CD14-positive monocyte (primary cell): ENCODE results near the gene PRKAB2. TPM values are rescaled to one million over a fixed set of nuclear protein-coding genes. Genes with fewer than 3 reads are reported as not detected.
"Not testable (repeated sequence)": the region's sequence is repeated elsewhere in the genome, so short reads cannot be mapped to it uniquely, and the experiment has no call there.

ENCODE experiments used
- DNase-seq, 3 donors: peaks; one replicate each; pipeline ENCODE4 v3.0.0-alpha.2; 2011 to 2022
- H2AFZ ChIP-seq: 2 replicates; pipeline ENCODE4 v1.6.0; 2012; ENCODE audit warnings: mild to moderate bottlenecking, low read depth, low read length, inconsistent platforms; ENCODE audit not compliant: insufficient read depth, poor library complexity, severe bottlenecking
- H3K27ac ChIP-seq, 2 donors: 1 replicate in 1 of 2; 2 replicates in 1 of 2; pipeline ENCODE4 v1.5.1; 2012 to 2013; ENCODE audit warnings: low read length in 2 of 2, control low read depth in 1 of 2, inconsistent platforms in 1 of 2, low read depth in 1 of 2, mild to moderate bottlenecking in 1 of 2
- H3K27me3 ChIP-seq, 2 donors: one replicate each; pipeline versions ENCODE4 v1.6.0 to v1.6.1; 2011 to 2013; ENCODE audit warnings: low read length in 2 of 2; ENCODE audit not compliant: control insufficient read depth in 2 of 2, insufficient read depth in 2 of 2
- H3K36me3 ChIP-seq, 2 donors: replicated peaks in 1 of 2; 1 replicate in 1 of 2; 2 replicates in 1 of 2; pipeline versions ENCODE4 v1.5.1 to v1.6.1; 2012 to 2013; ENCODE audit warnings: low read length in 2 of 2, control low read depth in 1 of 2, inconsistent platforms in 1 of 2, mild to moderate bottlenecking in 1 of 2; ENCODE audit not compliant: insufficient read depth in 2 of 2, control insufficient read depth in 1 of 2
- H3K4me1 ChIP-seq, 2 donors: 1 replicate in 1 of 2; 2 replicates in 1 of 2; pipeline versions ENCODE4 v1.5.1 to v1.6.1; 2012 to 2013; ENCODE audit warnings: low read length in 2 of 2, control low read depth in 1 of 2, inconsistent platforms in 1 of 2, mild to moderate bottlenecking in 1 of 2, moderate library complexity in 1 of 2; ENCODE audit not compliant: insufficient read depth in 2 of 2, control insufficient read depth in 1 of 2
- H3K4me2 ChIP-seq: replicated peaks from 2 replicates; pipeline ENCODE3; 2012; ENCODE audit warnings: low read length, moderate library complexity, mild to moderate bottlenecking; ENCODE audit not compliant: poor library complexity, severe bottlenecking; ENCODE audit errors: extremely low read depth
- H3K4me3 ChIP-seq, 3 experiments: fragments of 200-600 bp in 1 of 3; sonication (generic) in 1 of 3; replicated peaks in 1 of 3; 1 replicate in 2 of 3; 2 replicates in 1 of 3; pipeline ENCODE4 v1.5.1; 2011 to 2013; ENCODE audit warnings: low read length in 3 of 3, mild to moderate bottlenecking in 3 of 3, control low read depth in 2 of 3, low read depth in 2 of 3, inconsistent platforms in 1 of 3, moderate library complexity in 1 of 3
- H3K79me2 ChIP-seq: 2 replicates; pipeline ENCODE4 v1.6.0; 2012; ENCODE audit warnings: mild to moderate bottlenecking, control low read depth, inconsistent platforms, low read length, moderate library complexity; ENCODE audit not compliant: insufficient read depth
- H3K9ac ChIP-seq: 2 replicates; pipeline ENCODE4 v1.6.0; 2017; ENCODE audit warnings: low read length, mild to moderate bottlenecking; ENCODE audit not compliant: insufficient read depth, poor library complexity, severe bottlenecking
- H3K9me3 ChIP-seq, 2 donors: replicated peaks in 1 of 2; 1 replicate in 1 of 2; 2 replicates in 1 of 2; pipeline versions ENCODE4 v1.5.1 to v1.6.1; 2012 to 2013; ENCODE audit warnings: low read length in 2 of 2, control low read depth in 1 of 2; ENCODE audit not compliant: control insufficient read depth in 1 of 2, insufficient read depth in 1 of 2
- H4K20me1 ChIP-seq: 2 replicates; pipeline ENCODE4 v1.6.0; 2012; ENCODE audit warnings: mild to moderate bottlenecking, low read length, control low read depth, moderate library complexity; ENCODE audit not compliant: insufficient read depth
- H3K27ac Mint-ChIP-seq, 7 donors: one replicate each; pipeline ENCODE4 v1.8.0; 2020; ENCODE audit warnings: mild to moderate bottlenecking in 7 of 7, mixed read lengths in 7 of 7, moderate library complexity in 6 of 7, inconsistent platforms in 2 of 7
- H3K27me3 Mint-ChIP-seq, 3 donors: one replicate each; pipeline ENCODE4 v1.8.0; 2021 to 2022; ENCODE audit warnings: low read depth in 3 of 3, mild to moderate bottlenecking in 3 of 3, mixed read lengths in 3 of 3, moderate library complexity in 3 of 3, inconsistent platforms in 1 of 3
- H3K36me3 Mint-ChIP-seq, 2 donors: one replicate each; pipeline ENCODE4 v1.8.0; 2020; ENCODE audit warnings: mixed read lengths in 2 of 2, inconsistent platforms in 1 of 2, mild to moderate bottlenecking in 1 of 2
- H3K4me1 Mint-ChIP-seq: one replicate; pipeline ENCODE4 v1.8.0; 2020; ENCODE audit warnings: mild to moderate bottlenecking, mixed read lengths
- H3K4me3 Mint-ChIP-seq, 2 donors: one replicate each; pipeline ENCODE4 v1.8.0; 2020; ENCODE audit warnings: mild to moderate bottlenecking in 2 of 2, mixed read lengths in 2 of 2, moderate library complexity in 1 of 2
- H3K9me3 Mint-ChIP-seq, 7 donors: one replicate each; pipeline ENCODE4 v1.8.0; 2020 to 2022; ENCODE audit warnings: mixed read lengths in 7 of 7, mild to moderate bottlenecking in 6 of 7, moderate library complexity in 6 of 7, inconsistent platforms in 2 of 7
- CTCF ChIP-seq: fragments of 200-600 bp; IDR thresholded peaks from one replicate; pipeline ENCODE4 v1.8.0; 2022; ENCODE audit warnings: antibody characterized with exemption, mild to moderate bottlenecking
- WGBS: methylation state at CpG from one replicate; pipeline ENCODE4 v1.1.5; 2013; ENCODE audit warnings: missing lambda C conversion rate; ENCODE audit not compliant: insufficient coverage; 5-methylcytosine and 5-hydroxymethylcytosine counted together
- intact Hi-C, 2 donors: fragments of 100-400 bp; cut with micrococcal nuclease; formaldehyde crosslinking; loops; one replicate each; pipeline versions ENCODE4 v1.15.0 to v1.15.1; 2023
- polyA plus RNA-seq, 3 donors: library from polyadenylated mRNA; depleted of rRNA in 1 of 3; unstranded in 2 of 3; stranded (reverse) in 1 of 3; fragments of 300-500 nt in 2 of 3; fragments of >200 nt in 1 of 3; fragmentation: Illumina TruSeq in 2 of 3; gene quantifications; 1 replicate in 2 of 3; 2 replicates in 1 of 3; pipeline ENCODE4 v1.2.3, GENCODE V29; 2012 to 2021

Gene PRKAB2
- polyA plus RNA-seq, 3 donors: 1.1 to 14.0 (median 1.7) TPM

GRCh38 chr1:147151244-147151643, 21.0 kb downstream of the PRKAB2 start:
- Histone ChIP-seq H3K27ac (no peak overlapping the region), H3K36me3 (peaks cover 0 to 29% of the 10 kb centered on the region in 2 donors), H3K9me3 (no peaks in the 10 kb centered on the region), H3K9ac (no peak overlapping the region), H3K27me3 (no peaks in the 10 kb centered on the region), H2AFZ (no peak overlapping the region), H3K79me2 (no peaks in the 10 kb centered on the region), H3K4me3 (no peak overlapping the region), H4K20me1 (no peaks in the 10 kb centered on the region), H3K4me2 (no peak overlapping the region), H3K4me1 (no peaks in the 10 kb centered on the region)
- Mint-ChIP-seq H3K9me3 (no peaks in the 10 kb centered on the region), H3K27me3 (no peaks in the 10 kb centered on the region), H3K27ac (no peak overlapping the region), H3K4me1 (no peaks in the 10 kb centered on the region), H3K4me3 (no peak overlapping the region), H3K36me3 (peaks cover 17 to 21% of the 10 kb centered on the region in 2 donors)
- TF ChIP-seq CTCF: no peak
- 100% methylated on average over 1 of the region's 1 CpG for WGBS
- no peak for DNase-seq
- intact Hi-C loops: no loop called here

GRCh38 chr1:147142886-147143285, 29.4 kb downstream of the PRKAB2 start:
- Mint-ChIP-seq H3K4me1 (no peaks in the 10 kb centered on the region), H3K27ac (no peak overlapping the region), H3K9me3 (peaks cover 0 to 2% (median 0%) of the 10 kb centered on the region in 7 donors), H3K27me3 (peaks cover 0 to 6% (median 5%) of the 10 kb centered on the region in 3 donors), H3K4me3 (no peak overlapping the region), H3K36me3 (no peaks in the 10 kb centered on the region)
- Histone ChIP-seq H4K20me1 (no peaks in the 10 kb centered on the region), H2AFZ (no peak overlapping the region), H3K9ac (no peak overlapping the region), H3K4me1 (no peaks in the 10 kb centered on the region), H3K27ac (no peak overlapping the region), H3K4me3 (no peak overlapping the region), H3K36me3 (no peaks in the 10 kb centered on the region), H3K4me2 (no peak overlapping the region), H3K27me3 (no peaks in the 10 kb centered on the region), H3K9me3 (no peaks in the 10 kb centered on the region), H3K79me2 (no peaks in the 10 kb centered on the region)
- intact Hi-C loops: no loop called here
- DNase-seq: no peak
- 100% methylated on average over 1 of the region's 2 CpGs for WGBS
- no peak for TF ChIP-seq CTCF

GRCh38 chr1:147130721-147131120, 41.5 kb downstream of the PRKAB2 start:
- H3K4me3 Mint-ChIP-seq, H2AFZ ChIP-seq, H3K36me3 ChIP-seq, H3K79me2 ChIP-seq, H3K4me1 ChIP-seq, H3K27me3 Mint-ChIP-seq, intact Hi-C loops, DNase-seq, H3K9me3 ChIP-seq, H3K27ac Mint-ChIP-seq, H3K9ac ChIP-seq, H3K4me1 Mint-ChIP-seq, H4K20me1 ChIP-seq, H3K9me3 Mint-ChIP-seq, H3K36me3 Mint-ChIP-seq, H3K4me3 ChIP-seq, H3K4me2 ChIP-seq, H3K27ac ChIP-seq, H3K27me3 ChIP-seq: not testable (repeated sequence)
- WGBS: 83% methylated on average over 1 of the region's 1 CpG
